ENCODE measurements around the gene SPNS2.

Gene SPNS2

DNA sequence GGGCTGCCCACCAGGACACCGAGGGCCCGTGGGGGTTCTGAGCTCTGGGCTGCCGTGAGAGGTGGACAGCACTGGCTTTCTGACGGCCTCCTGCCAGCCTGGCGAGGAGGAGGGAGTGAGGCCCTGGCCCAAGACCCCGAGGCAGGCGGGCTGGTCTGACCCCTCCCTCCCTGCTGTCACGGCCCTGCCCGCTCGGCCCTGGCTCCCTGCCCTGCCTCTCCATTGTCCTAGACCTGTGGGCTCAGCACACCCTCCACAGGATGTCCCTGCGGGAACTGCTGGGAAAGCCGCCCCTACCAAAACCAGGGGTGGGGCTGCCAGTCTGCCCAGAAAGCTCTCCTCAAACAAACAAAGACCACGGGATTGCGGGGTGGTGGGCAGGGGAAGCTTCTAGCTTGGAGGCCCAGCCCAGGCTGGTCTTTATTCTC is 20.7 kb downstream of the SPNS2 start:
- POLR2A ChIA-PET = no interaction called here
- DNase-seq (ENCODE audit: extremely low spot score) = no peak
- TF ChIP-seq, protein P1, sequence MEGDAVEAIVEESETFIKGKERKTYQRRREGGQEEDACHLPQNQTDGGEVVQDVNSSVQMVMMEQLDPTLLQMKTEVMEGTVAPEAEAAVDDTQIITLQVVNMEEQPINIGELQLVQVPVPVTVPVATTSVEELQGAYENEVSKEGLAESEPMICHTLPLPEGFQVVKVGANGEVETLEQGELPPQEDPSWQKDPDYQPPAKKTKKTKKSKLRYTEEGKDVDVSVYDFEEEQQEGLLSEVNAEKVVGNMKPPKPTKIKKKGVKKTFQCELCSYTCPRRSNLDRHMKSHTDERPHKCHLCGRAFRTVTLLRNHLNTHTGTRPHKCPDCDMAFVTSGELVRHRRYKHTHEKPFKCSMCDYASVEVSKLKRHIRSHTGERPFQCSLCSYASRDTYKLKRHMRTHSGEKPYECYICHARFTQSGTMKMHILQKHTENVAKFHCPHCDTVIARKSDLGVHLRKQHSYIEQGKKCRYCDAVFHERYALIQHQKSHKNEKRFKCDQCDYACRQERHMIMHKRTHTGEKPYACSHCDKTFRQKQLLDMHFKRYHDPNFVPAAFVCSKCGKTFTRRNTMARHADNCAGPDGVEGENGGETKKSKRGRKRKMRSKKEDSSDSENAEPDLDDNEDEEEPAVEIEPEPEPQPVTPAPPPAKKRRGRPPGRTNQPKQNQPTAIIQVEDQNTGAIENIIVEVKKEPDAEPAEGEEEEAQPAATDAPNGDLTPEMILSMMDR (IDR thresholded peaks at IDR 0.05; ENCODE audit: control extremely low read depth, extremely low read depth, low read depth, missing control alignments) = no peak
- CTCF ChIA-PET = interaction anchor here (2.6 kb wide), 1 partner anchor 48 kb away, joined by 8 read pairs; no protein-coding TSS in a partner anchor

DNA sequence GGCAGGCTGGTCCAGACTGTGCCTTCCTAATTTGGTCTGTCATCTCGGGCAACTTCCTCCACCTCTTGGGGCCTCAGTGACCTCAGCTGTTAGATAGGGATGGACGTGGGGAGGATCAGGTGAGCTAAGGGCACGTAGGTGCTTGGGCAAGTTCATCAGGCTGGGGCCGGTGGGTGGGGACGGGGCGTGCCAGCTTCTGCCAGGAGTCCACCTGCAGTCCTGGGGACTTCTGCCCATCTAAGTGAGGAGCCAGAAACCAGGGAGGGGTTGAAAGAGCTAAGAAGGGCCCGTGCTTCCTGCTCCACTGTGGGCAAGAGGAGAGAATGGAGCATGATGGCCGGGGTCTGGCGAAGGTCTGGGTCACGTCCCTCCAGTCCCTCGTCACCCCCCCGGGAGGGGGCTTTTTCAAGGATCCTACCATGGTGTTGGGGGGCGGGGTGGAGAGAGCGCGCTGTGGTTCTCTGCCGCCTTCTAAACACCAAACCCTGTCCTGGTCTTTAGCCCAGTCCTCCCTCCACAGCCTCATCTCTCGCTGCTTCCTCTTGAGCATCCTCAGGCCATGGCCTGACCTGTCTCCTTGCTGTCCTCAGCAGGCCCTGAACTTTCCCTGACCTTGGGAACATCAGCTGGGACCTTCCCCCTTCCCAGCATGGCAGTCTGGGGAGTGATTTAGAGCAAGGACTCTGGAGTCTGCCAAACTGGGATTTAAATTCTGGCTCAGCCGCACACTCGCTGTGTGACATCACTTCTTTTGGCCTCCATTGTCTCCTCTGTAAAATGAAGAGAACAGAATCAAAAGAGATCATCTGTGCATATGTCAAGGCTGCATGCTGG is 21.6 kb downstream of the SPNS2 start:
- TF ChIP-seq, protein P1 (IDR thresholded peaks at IDR 0.05; ENCODE audit: control extremely low read depth, extremely low read depth, low read depth, missing control alignments) = no peak
- CTCF ChIA-PET = interaction anchor here (2.6 kb wide), 1 partner anchor 47 kb away, joined by 8 read pairs; no protein-coding TSS in a partner anchor

DNA sequence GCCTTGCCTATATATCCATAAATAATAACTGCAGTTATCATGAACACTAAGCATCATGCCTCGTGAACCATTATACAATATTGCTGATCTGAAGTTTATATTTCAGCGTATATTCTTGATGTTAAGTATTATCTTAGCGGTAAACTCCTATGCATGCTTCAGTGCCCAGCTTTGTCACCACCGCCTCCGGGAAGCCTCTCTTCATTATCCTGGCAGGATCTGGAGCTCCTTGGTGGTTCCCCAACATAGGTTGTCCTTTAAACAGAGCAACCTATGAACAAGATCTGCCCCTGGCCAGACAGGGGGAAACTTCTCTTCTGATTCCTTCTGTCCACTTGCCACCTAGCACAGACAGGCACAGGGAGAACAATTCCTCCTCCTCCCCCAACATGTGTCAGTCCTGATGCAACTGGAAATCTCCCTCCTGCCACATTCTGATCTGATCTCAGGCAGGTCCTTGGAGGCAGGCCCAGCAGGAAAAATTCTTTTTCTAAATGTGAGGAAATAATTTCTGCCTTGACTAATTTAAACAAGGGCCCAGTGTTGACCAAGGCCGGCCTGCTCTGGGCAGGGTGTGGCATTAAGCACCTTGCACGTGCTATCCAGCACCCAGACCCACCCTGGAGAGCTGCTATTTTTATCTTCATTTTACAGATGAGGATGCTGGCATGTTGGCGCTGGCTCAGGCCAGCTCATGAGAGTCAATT is 22.4 kb downstream of the SPNS2 start:
- no peak for DNase-seq (ENCODE audit: extremely low spot score)
- CTCF ChIA-PET = no interaction called here
- POLR2A ChIA-PET = no interaction called here
- TF ChIP-seq, protein P1 (IDR thresholded peaks at IDR 0.05; ENCODE audit: control extremely low read depth, extremely low read depth, low read depth, missing control alignments) = no peak

More for the DNA sequence above, 21.6 kb downstream of the SPNS2 start:
- POLR2A ChIA-PET = no interaction called here
- DNase-seq (ENCODE audit: extremely low spot score) = no peak

DNA sequence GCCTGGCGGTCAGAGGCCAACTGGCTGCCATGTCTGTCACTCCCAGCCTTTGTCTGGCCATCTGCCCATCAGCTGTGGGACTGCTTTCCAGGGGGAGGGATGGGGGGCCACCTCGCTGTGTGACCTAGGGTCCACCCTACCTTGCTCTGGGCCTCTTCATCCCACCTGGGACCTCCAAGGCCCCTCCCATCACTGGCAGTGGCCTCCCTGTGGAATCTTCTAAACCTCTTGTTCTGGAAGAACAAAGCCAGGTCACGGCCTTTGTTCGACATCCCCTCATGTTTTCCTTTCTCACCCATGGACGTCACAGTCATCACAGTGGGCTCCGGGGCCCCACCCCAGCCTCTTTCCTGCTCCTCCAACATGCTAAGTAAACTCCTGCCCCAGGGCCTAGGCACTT is 24.0 kb downstream of the SPNS2 start:
- TF ChIP-seq, protein P1 (IDR thresholded peaks at IDR 0.05; ENCODE audit: control extremely low read depth, extremely low read depth, low read depth, missing control alignments) = no peak
- ChIA-PET POLR2A (no interaction called here), CTCF (no interaction called here)
- no peak for DNase-seq (ENCODE audit: extremely low spot score)

DNA sequence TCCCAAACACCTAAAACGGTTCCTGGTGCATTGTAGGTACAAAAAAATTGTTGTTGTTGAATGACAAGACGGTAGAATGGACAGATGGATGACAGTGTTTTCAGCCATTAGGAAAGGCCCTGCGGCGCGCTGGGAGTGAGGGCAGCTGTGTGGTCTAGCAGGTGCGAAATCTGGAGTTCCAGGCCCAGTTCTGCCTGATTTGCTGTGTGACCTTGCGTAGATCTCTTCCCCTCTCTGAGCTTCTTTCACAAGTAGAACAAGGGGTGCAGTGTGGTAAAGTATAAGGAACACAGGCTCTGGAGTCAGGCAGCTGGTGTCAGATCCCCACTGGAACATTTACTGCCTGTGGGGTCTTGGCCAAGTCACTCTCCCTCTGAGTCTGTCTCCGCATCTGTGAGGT is 25.3 kb downstream of the SPNS2 start:
- ChIA-PET POLR2A (interaction anchor here (0.5 kb wide), 1 partner anchor 100 kb away, joined by 3 read pairs; no protein-coding TSS in a partner anchor), CTCF (interaction anchor here (0.8 kb wide), 1 partner anchor 43 kb away, joined by 3 read pairs; no protein-coding TSS in a partner anchor)
- TF ChIP-seq, protein P1 (IDR thresholded peaks at IDR 0.05; ENCODE audit: control extremely low read depth, extremely low read depth, low read depth, missing control alignments) = no peak
- no peak for DNase-seq (ENCODE audit: extremely low spot score)

DNA sequence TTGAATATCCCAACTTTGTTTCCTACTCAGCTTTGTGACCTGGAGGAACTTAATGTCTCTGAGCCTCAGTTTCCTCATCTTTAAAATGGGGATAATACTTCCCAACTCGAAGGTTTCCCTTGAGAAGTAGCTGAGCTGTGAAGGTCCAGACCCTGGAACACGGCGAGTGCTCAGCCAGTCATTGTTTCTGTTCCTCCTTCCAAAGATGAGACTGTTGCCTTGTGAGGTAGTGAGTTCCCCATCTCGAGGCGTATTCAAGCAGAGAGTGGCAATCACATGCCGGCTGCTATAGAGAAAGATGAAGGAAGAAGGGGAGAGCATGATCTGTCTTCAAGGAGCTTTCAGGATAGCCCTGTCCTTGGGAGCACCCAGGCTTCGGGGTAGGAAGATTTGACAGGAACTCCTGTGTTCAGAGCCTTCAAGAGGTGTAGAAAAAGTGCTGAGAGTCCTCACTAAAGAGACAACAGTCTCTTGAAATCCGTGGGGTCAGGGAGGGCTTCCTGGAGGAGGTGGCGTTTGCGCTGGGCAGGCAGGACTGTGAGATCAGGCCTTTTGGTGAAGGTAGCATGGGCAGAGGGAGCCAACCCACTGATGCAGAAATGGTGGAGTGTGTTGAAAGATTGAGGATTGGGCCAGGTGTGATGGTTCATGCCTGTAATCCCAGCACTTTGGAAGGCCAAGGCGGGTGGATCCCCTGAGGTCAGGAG is 27.2 kb downstream of the SPNS2 start:
- DNase-seq (ENCODE audit: extremely low spot score) = no peak
- CTCF ChIA-PET = interaction anchor here (1.6 to 1.7 kb wide), 2 partner anchors 21 to 41 kb away, joined by 4 read pairs; no protein-coding TSS in a partner anchor
- POLR2A ChIA-PET = interaction anchor here (0.6 kb wide), 1 partner anchor 152 kb away, joined by 3 read pairs; no protein-coding TSS in a partner anchor
- TF ChIP-seq, protein P1 (IDR thresholded peaks at IDR 0.05; ENCODE audit: control extremely low read depth, extremely low read depth, low read depth, missing control alignments) = no peak

All from GM10248 (cell line).